Heart right ventricle (tissue), 16 donors: ENCODE data around the gene DCP2. TPM values are rescaled to one million over a fixed set of nuclear protein-coding genes. Genes with fewer than 3 reads are reported as not detected.

Experiments
- ATAC-seq, 8 donors: fragments of 200-7000 bp; cut with Tn5 transposase; one replicate each; pipeline ENCODE4 v1.9.1; 2020; ENCODE audit warnings: mild to moderate bottlenecking in 8 of 8, moderate library complexity in 8 of 8, moderate number of reproducible peaks in 1 of 8
- DNase-seq, 2 donors: peaks; one replicate each; pipeline ENCODE4 v3.0.0-alpha.2; 2020
- H3K27ac ChIP-seq, 10 donors: fragments of 200-600 bp; sonication (generic) in 2 of 10; one replicate each; pipeline versions ENCODE4 v1.5.0 to v1.8.0; 2020 to 2022; ENCODE audit warnings: mild to moderate bottlenecking in 3 of 10
- H3K27me3 ChIP-seq, 7 donors: fragments of 200-600 bp; one replicate each; pipeline ENCODE4 v1.8.0; 2021 to 2022; ENCODE audit warnings: mild to moderate bottlenecking in 2 of 7
- H3K36me3 ChIP-seq, 9 donors: fragments of 200-600 bp; sonication (generic) in 1 of 9; one replicate each; pipeline versions ENCODE4 v1.5.0 to v1.8.0; 2020 to 2022; ENCODE audit warnings: mild to moderate bottlenecking in 2 of 9
- H3K4me1 ChIP-seq, 9 donors: fragments of 200-600 bp; sonication (generic) in 1 of 9; one replicate each; pipeline versions ENCODE4 v1.5.0 to v1.8.0; 2020 to 2022; ENCODE audit warnings: mild to moderate bottlenecking in 4 of 9
- H3K4me3 ChIP-seq, 10 donors: fragments of 200-600 bp; sonication (generic) in 2 of 10; one replicate each; pipeline versions ENCODE4 v1.5.0 to v1.8.0; 2020 to 2022; ENCODE audit warnings: mild to moderate bottlenecking in 7 of 10, moderate library complexity in 2 of 10
- H3K9me3 ChIP-seq, 11 donors: fragments of 200-600 bp in 10 of 11; sonication (generic) in 2 of 11; one replicate each; pipeline versions ENCODE4 v1.5.0 to v1.8.0; 2013 to 2022; ENCODE audit warnings: mild to moderate bottlenecking in 2 of 11, control low read depth in 1 of 11, moderate library complexity in 1 of 11
- WGBS, 2 donors: extraction: QIAGEN DNeasy Blood & Tissue Kit; methylation state at CpG; one replicate each; pipeline ENCODE4 v1.1.7; 2013; ENCODE audit warnings: inconsistent platforms in 1 of 2; 5-methylcytosine and 5-hydroxymethylcytosine counted together
- intact Hi-C, 10 donors: fragments of 100-400 bp; cut with DNase I; formaldehyde crosslinking; loops; one replicate each; pipeline versions ENCODE4 v1.11.1 to v1.14.2; 2022
- polyA plus RNA-seq, 2 donors: library from polyadenylated mRNA; stranded (reverse); fragments of 200-250 nt; gene quantifications; one replicate each; pipeline ENCODE4 v1.2.3, GENCODE V29; 2013
- total RNA-seq, 10 donors: library from RNA; stranded (reverse); fragmentation: NEBNext Ultra II Directional in 3 of 10; extraction: Animal tissue kit (Norgen Biotek cat#: 25700) in 3 of 10; gene quantifications; one replicate each; pipeline versions ENCODE4 v1.2.1 to v1.2.4, GENCODE V29; 2021 to 2023
- TF ChIP-seq, protein P1 (sequence below), 9 donors: fragments of 200-600 bp; sonication (generic) in 2 of 9; IDR thresholded peaks; one replicate each; pipeline versions ENCODE4 v1.5.0 to v1.8.0; 2021 to 2022; ENCODE audit warnings: antibody characterized with exemption in 9 of 9, mild to moderate bottlenecking in 5 of 9, moderate library complexity in 1 of 9
- donor health status: Arrhythmogenic right ventricular cardiomyopathy.
- donor health status: ischemic (EF 13 %, LVEDD 7.1; RV severe dilation, severe dysfunction).
- donor health status: healthy with polysubstance abuse.
- donor health status: DM: no; HTN: yes; CAD: no.
- donor health status: DM: no; HTN: no; CAD: no.
- donor health status: ischemic (EF 25% LVEDD 6.9; RV normal size, moderate dysfunction).
- donor health status: ischemic (EF 25% LVEDD 5.7; RV mildly dilated, moderate dysfunction).
- donor health status: healthy.
- donor health status: DM: yes; HTN: yes; CAD: no.
- donor health status: Ischemic cardiomyopathy.
- donor health status: ischemic (EF 35%, LVEDD 5.7; RV mildly dilated, moderate dysfunction).
- donor health status: nonischemic (EF 11% LVEDD 7.7; RV severe dilation, severe dysfunction).
- donor health status: DM: yes; HTN: yes; CAD: no.
- donor health status: PGD.
- donor health status: ischemic (EF 29% LVEDD 5.4; RV normal size, mild dysfunction).
- donor health status: nonischemic (EF 23%, LVEDD 6.1; RV moderate dilation, normal function).

The DCP2 gene
- total and polyA plus RNA-seq, 12 donors: 3.1 to 24.5 (median 16.1) TPM

- Histone ChIP-seq H3K4me1 (peaks cover 3 to 39% (median 27%) of the 10 kb centered on the region in 9 donors), H3K27me3 (no peaks in the 10 kb centered on the region), H3K27ac (no peak overlapping the region), H3K36me3 (peaks cover 0 to 67% (median 16%) of the 10 kb centered on the region in 9 donors), H3K4me3 (no peak overlapping the region), H3K9me3 (no peaks in the 10 kb centered on the region)
- intact Hi-C loops: no loop called here
- ATAC-seq (no peak), DNase-seq (no peak)
- WGBS, 2 donors: 90% methylated on average over 4 of the region's 4 CpGs
- TF ChIP-seq, protein P1, sequence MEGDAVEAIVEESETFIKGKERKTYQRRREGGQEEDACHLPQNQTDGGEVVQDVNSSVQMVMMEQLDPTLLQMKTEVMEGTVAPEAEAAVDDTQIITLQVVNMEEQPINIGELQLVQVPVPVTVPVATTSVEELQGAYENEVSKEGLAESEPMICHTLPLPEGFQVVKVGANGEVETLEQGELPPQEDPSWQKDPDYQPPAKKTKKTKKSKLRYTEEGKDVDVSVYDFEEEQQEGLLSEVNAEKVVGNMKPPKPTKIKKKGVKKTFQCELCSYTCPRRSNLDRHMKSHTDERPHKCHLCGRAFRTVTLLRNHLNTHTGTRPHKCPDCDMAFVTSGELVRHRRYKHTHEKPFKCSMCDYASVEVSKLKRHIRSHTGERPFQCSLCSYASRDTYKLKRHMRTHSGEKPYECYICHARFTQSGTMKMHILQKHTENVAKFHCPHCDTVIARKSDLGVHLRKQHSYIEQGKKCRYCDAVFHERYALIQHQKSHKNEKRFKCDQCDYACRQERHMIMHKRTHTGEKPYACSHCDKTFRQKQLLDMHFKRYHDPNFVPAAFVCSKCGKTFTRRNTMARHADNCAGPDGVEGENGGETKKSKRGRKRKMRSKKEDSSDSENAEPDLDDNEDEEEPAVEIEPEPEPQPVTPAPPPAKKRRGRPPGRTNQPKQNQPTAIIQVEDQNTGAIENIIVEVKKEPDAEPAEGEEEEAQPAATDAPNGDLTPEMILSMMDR (IDR thresholded peaks at IDR 0.05): no peak
Measured at GRCh38 chr5:113036321-113036720, 59.7 kb downstream of the DCP2 start.

DNA sequence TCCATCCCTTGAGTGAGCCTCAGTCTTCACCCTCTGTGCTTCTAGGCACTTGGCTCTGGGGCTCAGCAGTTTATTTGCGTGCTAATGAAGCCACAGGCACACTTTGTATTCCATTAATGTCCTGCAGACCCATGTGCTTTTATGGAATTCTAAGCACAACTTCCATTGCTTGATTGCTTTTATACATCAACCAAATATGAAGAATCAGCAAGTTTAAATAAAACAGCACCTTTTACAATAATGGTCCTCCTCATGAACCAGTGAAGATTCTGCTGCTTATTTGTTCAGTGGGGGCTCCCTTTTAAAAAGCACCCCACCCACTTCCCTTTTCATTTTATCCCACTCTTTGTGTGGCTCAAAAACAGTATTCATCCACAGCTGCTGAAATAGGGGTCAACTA, 60.2 kb downstream of the DCP2 start:
- no peak for ATAC-seq
- Histone ChIP-seq H3K9me3 (no peaks in the 10 kb centered on the region), H3K27me3 (no peaks in the 10 kb centered on the region), H3K27ac (no peak overlapping the region), H3K4me1 (peaks cover 3 to 35% (median 24%) of the 10 kb centered on the region in 9 donors), H3K4me3 (no peak overlapping the region), H3K36me3 (peaks cover 0 to 72% (median 16%) of the 10 kb centered on the region in 9 donors)
- 95 to 100% methylated on average over 1 of the region's 1 CpG for WGBS, 2 donors
- TF ChIP-seq, protein P1 (IDR thresholded peaks at IDR 0.05): no peak
- intact Hi-C loops: no loop called here
- DNase-seq: no peak

GRCh38 chr5:113038136-113038535, 61.5 kb downstream of the DCP2 start:
- no peak for ATAC-seq
- intact Hi-C loops: no loop called here
- Histone ChIP-seq H3K4me3 (no peak overlapping the region), H3K27me3 (no peaks in the 10 kb centered on the region), H3K27ac (no peak overlapping the region), H3K9me3 (no peaks in the 10 kb centered on the region), H3K4me1 (peaks cover 2 to 32% (median 15%) of the 10 kb centered on the region in 9 donors), H3K36me3 (peaks cover 0 to 79% (median 16%) of the 10 kb centered on the region in 9 donors)
- WGBS, 2 donors: 96% methylated on average over 1 of the region's 1 CpG
- TF ChIP-seq, protein P1 (IDR thresholded peaks at IDR 0.05): no peak
- DNase-seq: no peak

GRCh38 chr5:113038714-113039113, 62.1 kb downstream of the DCP2 start:
- no peaks in the 10 kb centered on the region for H3K27me3 ChIP-seq
- DNase-seq (no peak), ATAC-seq (no peak)
- H3K9me3 ChIP-seq: no peaks in the 10 kb centered on the region
- WGBS, 2 donors: 72 to 89% methylated on average over 9 of the region's 9 CpGs
- H3K27ac ChIP-seq: no peak overlapping the region
- no peak overlapping the region for H3K4me3 ChIP-seq
- peaks cover 0 to 85% (median 16%) of the 10 kb centered on the region in 9 donors for H3K36me3 ChIP-seq
- peaks cover 4 to 32% (median 16%) of the 10 kb centered on the region in 9 donors for H3K4me1 ChIP-seq
- TF ChIP-seq, protein P1 (IDR thresholded peaks at IDR 0.05): no peak
- intact Hi-C loops: no loop called here
